Measurements from ENCODE around the gene IKBIP.

Gene IKBIP

DNA sequence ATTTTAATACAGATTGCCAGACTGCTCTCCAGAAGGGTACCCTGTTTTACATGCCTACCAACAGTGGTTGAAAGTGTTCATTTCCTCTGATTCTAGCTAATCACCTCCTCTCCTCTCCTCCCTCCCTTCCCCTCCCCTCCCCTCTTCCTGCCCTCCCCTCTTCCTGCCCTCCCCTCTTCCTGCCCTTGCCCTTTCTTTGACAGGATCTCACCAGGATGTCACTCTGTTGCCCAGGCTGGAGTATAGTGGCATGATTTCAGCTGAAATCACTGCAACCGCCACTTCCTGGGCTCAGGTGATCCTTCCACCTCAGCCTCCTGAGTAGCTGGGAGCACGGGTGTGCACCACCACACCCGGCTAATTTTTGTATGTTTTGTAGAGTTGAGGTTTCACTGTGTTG lies 25.2 kb upstream of the IKBIP start:
- Histone ChIP-seq H3K4me3 (ENCODE audit: insufficient read depth, low read length, poor library complexity, severe bottlenecking) (no peak overlapping the region), H2AFZ (ENCODE audit: low read depth, low read length, severe bottlenecking) (no peak overlapping the region), H3K9me3 (ENCODE audit: insufficient read depth, low read length) (no peaks in the 10 kb centered on the region), H3K79me2 (ENCODE audit: insufficient read depth, low read length) (no peaks in the 10 kb centered on the region), H3F3A (ENCODE audit: insufficient read depth) (no peaks in the 10 kb centered on the region), H3K36me3 (ENCODE audit: low read length) (peaks cover 20% of the 10 kb centered on the region), H3K4me2 (ENCODE audit: low read depth, low read length, poor library complexity, severe bottlenecking) (no peak overlapping the region), H3K27me3 (ENCODE audit: low read length) (no peaks in the 10 kb centered on the region), H4K20me1 (ENCODE audit: low read depth, low read length) (no peaks in the 10 kb centered on the region), H3K9ac (ENCODE audit: low read length) (no peak overlapping the region), H3K9me2 (replicated peaks; ENCODE audit: insufficient read depth, low read length) (no peaks in the 10 kb centered on the region), H3K27ac (ENCODE audit: low read depth, low read length) (no peak overlapping the region)
- TF ChIP-seq, protein P1, sequence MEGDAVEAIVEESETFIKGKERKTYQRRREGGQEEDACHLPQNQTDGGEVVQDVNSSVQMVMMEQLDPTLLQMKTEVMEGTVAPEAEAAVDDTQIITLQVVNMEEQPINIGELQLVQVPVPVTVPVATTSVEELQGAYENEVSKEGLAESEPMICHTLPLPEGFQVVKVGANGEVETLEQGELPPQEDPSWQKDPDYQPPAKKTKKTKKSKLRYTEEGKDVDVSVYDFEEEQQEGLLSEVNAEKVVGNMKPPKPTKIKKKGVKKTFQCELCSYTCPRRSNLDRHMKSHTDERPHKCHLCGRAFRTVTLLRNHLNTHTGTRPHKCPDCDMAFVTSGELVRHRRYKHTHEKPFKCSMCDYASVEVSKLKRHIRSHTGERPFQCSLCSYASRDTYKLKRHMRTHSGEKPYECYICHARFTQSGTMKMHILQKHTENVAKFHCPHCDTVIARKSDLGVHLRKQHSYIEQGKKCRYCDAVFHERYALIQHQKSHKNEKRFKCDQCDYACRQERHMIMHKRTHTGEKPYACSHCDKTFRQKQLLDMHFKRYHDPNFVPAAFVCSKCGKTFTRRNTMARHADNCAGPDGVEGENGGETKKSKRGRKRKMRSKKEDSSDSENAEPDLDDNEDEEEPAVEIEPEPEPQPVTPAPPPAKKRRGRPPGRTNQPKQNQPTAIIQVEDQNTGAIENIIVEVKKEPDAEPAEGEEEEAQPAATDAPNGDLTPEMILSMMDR (IDR thresholded peaks at IDR 0.05; ENCODE audit: insufficient read depth, low read length, poor library complexity, severe bottlenecking) = no peak
- no peak for TF ChIP-seq EZH2phosphoT487 (conservative IDR thresholded peaks at IDR 0.05; ENCODE audit: low read length)

DNA sequence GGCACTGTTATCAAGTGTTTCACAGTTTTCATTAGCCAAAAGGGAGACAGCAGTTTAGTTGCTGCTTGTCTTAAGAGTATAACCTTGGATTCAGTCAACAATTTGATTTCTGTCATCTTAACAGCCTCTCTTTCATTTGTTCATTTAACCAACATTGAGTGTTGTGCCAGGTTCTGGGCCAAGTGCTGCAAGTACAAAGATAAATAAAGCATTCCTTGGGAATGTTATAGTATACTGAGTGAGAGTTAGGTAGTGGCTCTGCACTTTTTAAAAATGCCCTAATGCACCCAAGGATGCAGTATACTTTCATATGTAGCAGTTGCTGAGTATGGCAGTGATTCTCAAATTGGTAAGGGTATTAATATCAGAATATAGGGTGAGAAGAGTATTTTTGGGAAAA lies 15.9 kb upstream of the IKBIP start:
- Histone ChIP-seq H4K20me1 (ENCODE audit: low read depth, low read length) (no peaks in the 10 kb centered on the region), H3K36me3 (ENCODE audit: low read length) (peaks cover 37% of the 10 kb centered on the region; the same call in 1 of the 2 replicates), H3K9me3 (ENCODE audit: insufficient read depth, low read length) (no peaks in the 10 kb centered on the region), H3K79me2 (ENCODE audit: insufficient read depth, low read length) (no peaks in the 10 kb centered on the region), H3K9me2 (replicated peaks; ENCODE audit: insufficient read depth, low read length) (no peaks in the 10 kb centered on the region), H2AFZ (ENCODE audit: low read depth, low read length, severe bottlenecking) (no peak overlapping the region), H3K4me3 (ENCODE audit: insufficient read depth, low read length, poor library complexity, severe bottlenecking) (no peak overlapping the region), H3K27me3 (ENCODE audit: low read length) (no peaks in the 10 kb centered on the region), H3K27ac (ENCODE audit: low read depth, low read length) (no peak overlapping the region), H3F3A (ENCODE audit: insufficient read depth) (no peaks in the 10 kb centered on the region), H3K4me2 (ENCODE audit: low read depth, low read length, poor library complexity, severe bottlenecking) (no peak overlapping the region), H3K9ac (ENCODE audit: low read length) (no peak overlapping the region)
- no peak for TF ChIP-seq EZH2phosphoT487 (conservative IDR thresholded peaks at IDR 0.05; ENCODE audit: low read length)
- TF ChIP-seq, protein P1 (IDR thresholded peaks at IDR 0.05; ENCODE audit: insufficient read depth, low read length, poor library complexity, severe bottlenecking) = no peak

DNA sequence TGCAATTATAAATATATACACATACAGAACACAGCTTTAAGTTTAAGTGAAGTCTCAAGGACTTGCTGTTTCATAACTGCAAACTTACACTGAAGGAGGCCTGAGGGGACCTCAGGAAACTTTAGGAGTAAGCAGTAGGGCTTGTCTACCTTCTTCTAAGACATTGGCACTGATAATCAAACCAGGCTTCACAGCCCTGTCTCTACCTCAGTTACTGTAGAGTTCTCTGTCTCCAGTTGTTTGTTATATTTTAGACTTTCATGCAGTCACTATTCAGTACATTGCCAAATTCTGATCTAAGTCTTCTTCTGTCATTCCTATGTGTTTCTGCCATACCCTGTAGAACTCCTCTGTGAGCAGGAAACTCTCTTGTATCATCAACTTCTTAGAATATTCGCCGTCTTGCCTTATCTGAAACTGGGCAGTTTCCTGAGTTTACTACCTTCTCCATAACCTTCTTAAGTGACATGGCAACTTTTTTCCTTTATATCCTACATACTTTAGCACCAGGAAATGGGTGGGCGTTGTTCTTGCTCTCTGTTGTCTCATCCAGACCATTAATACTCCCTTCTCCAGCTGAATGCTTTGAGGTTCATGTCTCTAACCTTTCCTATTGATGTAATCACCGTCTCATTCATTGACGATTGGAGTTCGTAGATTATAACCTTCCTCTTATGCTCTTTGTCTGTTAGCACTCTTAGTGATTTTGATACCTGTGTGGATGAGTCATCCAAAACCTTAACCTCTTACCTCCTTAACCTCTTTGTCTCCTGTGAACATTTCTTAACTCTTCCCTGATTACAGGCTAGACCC lies 11.9 kb upstream of the IKBIP start:
- Histone ChIP-seq H3K9me2 (replicated peaks; ENCODE audit: insufficient read depth, low read length) (no peaks in the 10 kb centered on the region), H3K9me3 (ENCODE audit: insufficient read depth, low read length) (no peaks in the 10 kb centered on the region), H3K27ac (ENCODE audit: low read depth, low read length) (no peak overlapping the region), H3F3A (ENCODE audit: insufficient read depth) (0 out of 2 replicates have a peak, but pooled peaks cover 3% of the 10 kb centered on the region), H3K79me2 (ENCODE audit: insufficient read depth, low read length) (no peaks in the 10 kb centered on the region), H3K27me3 (ENCODE audit: low read length) (no peaks in the 10 kb centered on the region), H2AFZ (ENCODE audit: low read depth, low read length, severe bottlenecking) (no peak overlapping the region), H3K4me3 (ENCODE audit: insufficient read depth, low read length, poor library complexity, severe bottlenecking) (no peak overlapping the region), H3K9ac (ENCODE audit: low read length) (no peak overlapping the region), H3K4me2 (ENCODE audit: low read depth, low read length, poor library complexity, severe bottlenecking) (no peak overlapping the region), H3K36me3 (ENCODE audit: low read length) (peaks cover 15% of the 10 kb centered on the region; the same call in 1 of the 2 replicates), H4K20me1 (ENCODE audit: low read depth, low read length) (no peaks in the 10 kb centered on the region)
- TF ChIP-seq, protein P1 (IDR thresholded peaks at IDR 0.05; ENCODE audit: insufficient read depth, low read length, poor library complexity, severe bottlenecking) = no peak
- TF ChIP-seq EZH2phosphoT487 (conservative IDR thresholded peaks at IDR 0.05; ENCODE audit: low read length) = no peak
